Muscle of leg (tissue), 11 donors: ENCODE measurements around the gene SLC12A2. TPM values are rescaled to one million over a fixed set of nuclear protein-coding genes. Genes with fewer than 3 reads are reported as not detected.

Experiments
- DNase-seq: peaks from one replicate; pipeline ENCODE4 v3.0.0; 2013
- H3K27ac ChIP-seq: one replicate; pipeline ENCODE4 v1.5.1; 2013; ENCODE audit warnings: mild to moderate bottlenecking, low read length, control low read depth
- H3K27me3 ChIP-seq: one replicate; pipeline ENCODE4 v1.6.1; 2013; ENCODE audit warnings: low read length; ENCODE audit not compliant: control insufficient read depth, insufficient read depth
- H3K36me3 ChIP-seq: one replicate; pipeline ENCODE4 v1.6.1; 2013; ENCODE audit warnings: low read length; ENCODE audit not compliant: control insufficient read depth, insufficient read depth
- H3K4me1 ChIP-seq: one replicate; pipeline ENCODE4 v1.6.1; 2013; ENCODE audit warnings: low read length; ENCODE audit not compliant: control insufficient read depth, insufficient read depth
- H3K4me3 ChIP-seq: one replicate; pipeline ENCODE4 v1.5.1; 2013; ENCODE audit warnings: low read length, control low read depth
- H3K9me3 ChIP-seq: replicated peaks from 2 replicates; pipeline ENCODE4 v1.6.1; 2013; ENCODE audit warnings: low read depth, low read length; ENCODE audit not compliant: control insufficient read depth
- WGBS: methylation state at CpG from one replicate; pipeline ENCODE4 v1.1.5; 2013; ENCODE audit warnings: missing lambda C conversion rate; ENCODE audit not compliant: insufficient coverage; 5-methylcytosine and 5-hydroxymethylcytosine counted together
- polyA plus RNA-seq, 8 donors: library from polyadenylated mRNA; unstranded; fragments of 120-200 nt; gene quantifications; one replicate each; pipeline versions ENCODE4 v1.2.1 to v1.2.3, GENCODE V29; 2013; ENCODE audit warnings: inconsistent platforms in 1 of 8, low replicate concordance in 1 of 8; ENCODE audit not compliant: insufficient read length in 8 of 8, insufficient read depth in 1 of 8
- total RNA-seq: library from RNA; stranded (reverse); fragments of 120-200 nt; gene quantifications from one replicate; pipeline ENCODE4 v1.2.4, GENCODE V29; 2013

Gene SLC12A2
- total and polyA plus RNA-seq, 9 donors, result 13.7 to 29.1 (median 21.7) TPM

DNA sequence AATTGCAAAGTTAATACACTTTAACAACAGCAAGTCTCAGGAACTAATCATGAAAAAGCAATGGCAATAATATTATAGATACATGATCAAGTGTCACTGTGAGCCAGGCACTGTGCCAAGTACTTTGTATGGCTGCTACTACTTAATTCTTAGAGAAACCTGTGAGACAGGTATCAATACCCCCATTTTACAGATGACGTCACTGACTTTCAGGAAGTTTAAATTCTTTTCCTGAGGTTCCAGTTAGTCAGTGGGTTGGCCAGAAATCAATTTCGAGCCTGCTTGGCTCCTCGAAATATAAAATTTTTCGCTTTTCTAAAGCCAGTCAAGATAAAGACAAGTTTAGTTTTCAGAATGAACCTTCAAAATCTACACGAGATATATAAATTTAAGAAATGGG lies 130.3 kb downstream of the SLC12A2 start:
- H3K27me3 ChIP-seq, result no peaks in the 10 kb centered on the region
- H3K27ac ChIP-seq, result no peak overlapping the region
- no peak overlapping the region for H3K4me3 ChIP-seq
- H3K4me1 ChIP-seq, result peaks cover 5% of the 10 kb centered on the region
- peak; percentile 9 for DNase-seq
- no CpG with 5 or more reads among the region's 5 CpGs for WGBS
- H3K36me3 ChIP-seq, result no peaks in the 10 kb centered on the region
- H3K9me3 ChIP-seq, result no peaks in the 10 kb centered on the region

DNA sequence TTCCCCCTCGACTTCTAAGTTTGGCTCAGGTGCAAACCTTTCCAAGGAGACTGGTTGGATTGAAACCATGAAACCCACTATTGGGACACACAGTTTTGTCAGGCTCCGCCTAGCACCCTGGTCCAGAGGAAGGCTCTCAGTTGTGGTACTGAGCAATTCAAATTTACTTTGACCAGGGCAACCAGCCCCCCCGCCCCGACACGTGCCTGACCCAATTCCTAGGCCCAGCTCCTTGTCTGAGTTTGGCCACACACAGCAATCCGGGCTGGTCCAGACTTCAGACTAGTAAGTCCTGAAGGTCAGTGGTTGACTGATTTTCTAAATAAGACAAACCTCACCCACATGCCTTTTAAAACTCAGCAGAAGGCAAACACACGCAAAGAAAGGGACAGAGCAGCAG lies 132.7 kb downstream of the SLC12A2 start:
- no peak for DNase-seq
- no peaks in the 10 kb centered on the region for H3K27me3 ChIP-seq
- no peaks in the 10 kb centered on the region for H3K9me3 ChIP-seq
- H3K36me3 ChIP-seq, result no peaks in the 10 kb centered on the region
- H3K4me1 ChIP-seq, result peaks cover 5% of the 10 kb centered on the region
- no peak overlapping the region for H3K4me3 ChIP-seq
- WGBS, result 97% methylated on average over 5 of the region's 7 CpGs
- no peak overlapping the region for H3K27ac ChIP-seq

DNA sequence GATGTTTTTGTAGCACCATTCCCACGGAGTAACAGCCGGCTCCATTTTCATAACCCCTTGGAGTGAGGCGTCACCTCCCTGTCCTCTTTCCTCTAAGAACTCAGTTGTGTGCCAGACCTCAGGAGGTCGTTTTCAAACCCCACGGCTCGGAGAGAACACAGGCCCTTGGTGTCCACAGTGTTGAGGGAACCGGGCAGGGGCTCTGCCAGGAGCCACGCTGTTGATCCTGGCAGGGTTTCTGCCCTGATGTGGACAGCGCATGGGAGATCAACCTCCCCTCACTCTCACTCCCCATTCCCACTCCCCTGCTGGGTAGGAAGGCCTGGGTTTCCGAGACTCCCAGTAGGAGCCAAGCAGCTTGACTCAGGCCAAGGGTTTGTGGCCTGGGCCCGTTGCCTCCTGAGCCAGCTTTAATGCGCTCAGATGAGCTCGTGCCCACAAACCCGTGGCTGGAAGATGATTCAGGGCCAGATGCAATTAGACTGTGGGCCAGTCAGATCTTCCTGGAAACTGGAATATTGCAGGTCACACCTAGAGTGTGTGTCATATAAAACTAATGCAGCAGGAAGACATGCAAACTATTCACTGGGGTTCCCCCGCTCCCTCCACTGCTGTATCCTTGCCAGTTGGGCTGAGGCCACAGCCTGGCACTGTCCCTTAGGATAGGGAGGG lies 133.4 kb downstream of the SLC12A2 start:
- Histone ChIP-seq H3K9me3 (no peaks in the 10 kb centered on the region), H3K27me3 (no peaks in the 10 kb centered on the region), H3K36me3 (no peaks in the 10 kb centered on the region), H3K4me3 (no peak overlapping the region), H3K27ac (no peak overlapping the region), H3K4me1 (peaks cover 4% of the 10 kb centered on the region)
- peak; percentile 17 for DNase-seq
- WGBS, result 68% methylated on average over 9 of the region's 15 CpGs

DNA sequence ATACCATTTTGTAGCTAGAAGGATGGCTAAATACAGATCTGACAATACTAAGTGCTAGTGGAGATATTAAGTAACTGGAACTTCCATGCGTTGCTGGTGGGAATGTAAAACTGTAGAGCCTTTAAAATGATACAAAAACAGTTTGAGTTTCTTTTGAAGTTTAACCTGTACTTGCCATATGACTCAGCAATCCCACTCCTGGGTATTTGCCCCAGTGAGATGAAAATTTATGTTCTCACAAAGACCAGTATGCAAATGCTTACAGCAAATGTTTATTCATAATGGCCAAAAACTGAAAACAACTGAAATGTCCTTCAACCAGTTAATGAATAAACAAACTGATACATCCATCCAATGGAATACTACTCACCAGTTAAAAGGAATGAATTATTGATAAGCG lies 137.3 kb downstream of the SLC12A2 start:
- no peaks in the 10 kb centered on the region for H3K27me3 ChIP-seq
- no CpG with 5 or more reads among the region's 2 CpGs for WGBS
- no peaks in the 10 kb centered on the region for H3K4me1 ChIP-seq
- no peaks in the 10 kb centered on the region for H3K36me3 ChIP-seq
- no peak overlapping the region for H3K4me3 ChIP-seq
- no peak for DNase-seq
- H3K9me3 ChIP-seq, result no peaks in the 10 kb centered on the region
- no peak overlapping the region for H3K27ac ChIP-seq

DNA sequence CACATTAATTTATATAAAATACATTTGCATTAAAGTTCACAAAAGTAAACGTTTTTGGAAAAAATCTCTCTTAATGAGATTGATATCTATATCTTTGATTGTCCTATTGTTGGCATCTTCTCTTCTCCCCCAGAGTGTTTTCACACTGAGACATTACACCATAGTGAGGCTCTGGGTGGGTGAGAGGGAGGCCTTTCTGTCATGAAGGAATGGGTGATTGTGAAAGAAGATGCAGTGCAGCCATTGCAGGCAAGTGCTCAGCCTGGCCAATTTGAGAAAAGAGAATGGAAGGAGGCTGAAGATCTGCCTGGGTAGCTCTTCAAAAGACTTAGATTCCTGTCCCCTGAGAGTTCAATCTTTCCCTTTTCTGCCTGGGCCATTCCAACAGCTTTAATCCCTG lies 140.8 kb downstream of the SLC12A2 start:
- WGBS, result no CpG with 5 or more reads among the region's 1 CpG

DNA sequence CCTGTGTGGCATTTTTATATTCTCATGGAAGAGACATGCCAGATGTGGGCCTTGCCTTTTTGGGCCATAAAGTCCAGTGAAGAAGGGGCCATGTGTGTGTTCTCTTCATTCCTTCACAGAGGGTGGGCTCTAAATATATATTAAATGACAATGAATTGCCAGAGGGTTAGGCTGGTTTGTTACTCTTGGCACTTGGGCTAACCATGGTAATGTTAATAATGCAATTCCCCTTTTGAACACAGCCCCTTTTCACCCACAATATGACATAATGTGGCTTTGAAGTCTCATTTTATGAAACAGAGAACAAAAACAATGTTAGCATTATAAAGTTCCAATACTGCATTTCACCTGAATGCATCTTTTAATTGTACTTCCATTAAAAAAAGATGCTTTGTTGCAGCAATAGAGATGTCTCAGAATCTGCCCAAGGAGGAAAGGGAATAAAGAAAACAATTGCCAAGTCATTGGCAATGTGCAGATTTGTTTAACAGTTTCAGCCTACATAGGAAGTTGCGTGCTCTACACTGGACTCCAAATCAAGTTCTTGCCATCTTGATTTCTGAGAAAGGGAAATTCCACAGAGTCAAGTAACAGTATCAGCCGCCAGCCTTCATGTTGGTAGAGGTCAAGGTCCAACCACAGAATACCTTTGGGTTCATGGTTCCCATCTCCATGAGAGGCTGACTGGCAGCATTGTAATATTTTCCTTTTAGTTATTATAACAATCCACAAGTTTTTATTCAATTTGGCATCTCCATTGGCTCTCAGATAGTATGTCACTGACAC lies 141.9 kb downstream of the SLC12A2 start:
- H3K27ac ChIP-seq, result no peak overlapping the region
- H3K4me3 ChIP-seq, result no peak overlapping the region
- DNase-seq, result no peak
- no peaks in the 10 kb centered on the region for H3K36me3 ChIP-seq
- no peaks in the 10 kb centered on the region for H3K9me3 ChIP-seq
- no peaks in the 10 kb centered on the region for H3K27me3 ChIP-seq
- 83% methylated on average over 1 of the region's 2 CpGs for WGBS
- peaks cover 9% of the 10 kb centered on the region for H3K4me1 ChIP-seq

More for the DNA sequence above, 140.8 kb downstream of the SLC12A2 start:
- H3K9me3 ChIP-seq, result no peaks in the 10 kb centered on the region
- no peaks in the 10 kb centered on the region for H3K36me3 ChIP-seq
- H3K27ac ChIP-seq, result no peak overlapping the region
- no peaks in the 10 kb centered on the region for H3K27me3 ChIP-seq
- DNase-seq, result no peak
- no peak overlapping the region for H3K4me3 ChIP-seq
- H3K4me1 ChIP-seq, result peaks cover 9% of the 10 kb centered on the region

DNA sequence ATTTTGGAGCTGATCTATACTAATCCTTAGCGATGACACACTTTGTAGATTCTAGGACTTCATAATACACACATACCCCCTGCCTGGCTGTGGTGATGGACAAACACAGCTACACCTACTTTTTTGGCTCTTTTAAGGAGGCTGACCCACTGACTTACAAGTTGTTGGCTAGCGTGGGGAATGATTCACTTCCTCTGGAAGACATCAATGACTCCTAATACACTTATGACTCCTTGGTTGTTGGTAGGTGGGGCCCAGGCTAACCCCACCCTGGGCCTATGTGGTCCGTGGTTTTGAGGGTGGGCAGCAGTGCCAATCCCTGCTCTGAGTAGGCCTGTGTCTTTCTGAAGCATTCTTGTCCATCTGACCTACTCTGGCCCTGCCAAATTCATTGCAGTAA lies 144.4 kb downstream of the SLC12A2 start:
- Histone ChIP-seq H3K4me3 (no peak overlapping the region), H3K36me3 (no peaks in the 10 kb centered on the region), H3K4me1 (peaks cover 9% of the 10 kb centered on the region), H3K27ac (peak overlapping the region; percentile 86), H3K27me3 (no peaks in the 10 kb centered on the region), H3K9me3 (no peaks in the 10 kb centered on the region)
- DNase-seq, result peak; percentile 93
- 33% methylated on average over 1 of the region's 3 CpGs for WGBS

DNA sequence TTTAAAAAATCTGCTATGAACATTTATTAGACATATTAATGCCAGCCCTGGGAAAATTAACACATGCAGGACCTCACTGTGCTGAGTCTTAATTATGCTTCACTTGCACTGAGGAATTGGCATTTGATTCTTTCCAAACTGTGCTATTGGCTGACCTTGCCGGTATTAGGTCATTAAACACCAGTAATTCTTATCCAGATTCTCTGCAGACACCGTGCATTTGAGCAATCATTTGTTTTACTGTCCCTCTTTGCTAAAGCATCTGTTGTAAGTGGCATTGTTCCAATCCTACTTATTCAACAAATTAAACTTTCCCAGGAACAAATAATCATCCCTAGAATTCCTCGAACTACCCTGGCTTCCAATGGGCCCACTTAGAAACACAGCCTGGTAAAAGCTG lies 145.0 kb downstream of the SLC12A2 start:
- Histone ChIP-seq H3K9me3 (no peaks in the 10 kb centered on the region), H3K4me3 (no peak overlapping the region), H3K27me3 (no peaks in the 10 kb centered on the region), H3K4me1 (peaks cover 9% of the 10 kb centered on the region), H3K36me3 (no peaks in the 10 kb centered on the region), H3K27ac (peak overlapping the region; percentile 86)
- 15% methylated on average over 2 of the region's 3 CpGs for WGBS
- DNase-seq, result peak; percentile 97

DNA sequence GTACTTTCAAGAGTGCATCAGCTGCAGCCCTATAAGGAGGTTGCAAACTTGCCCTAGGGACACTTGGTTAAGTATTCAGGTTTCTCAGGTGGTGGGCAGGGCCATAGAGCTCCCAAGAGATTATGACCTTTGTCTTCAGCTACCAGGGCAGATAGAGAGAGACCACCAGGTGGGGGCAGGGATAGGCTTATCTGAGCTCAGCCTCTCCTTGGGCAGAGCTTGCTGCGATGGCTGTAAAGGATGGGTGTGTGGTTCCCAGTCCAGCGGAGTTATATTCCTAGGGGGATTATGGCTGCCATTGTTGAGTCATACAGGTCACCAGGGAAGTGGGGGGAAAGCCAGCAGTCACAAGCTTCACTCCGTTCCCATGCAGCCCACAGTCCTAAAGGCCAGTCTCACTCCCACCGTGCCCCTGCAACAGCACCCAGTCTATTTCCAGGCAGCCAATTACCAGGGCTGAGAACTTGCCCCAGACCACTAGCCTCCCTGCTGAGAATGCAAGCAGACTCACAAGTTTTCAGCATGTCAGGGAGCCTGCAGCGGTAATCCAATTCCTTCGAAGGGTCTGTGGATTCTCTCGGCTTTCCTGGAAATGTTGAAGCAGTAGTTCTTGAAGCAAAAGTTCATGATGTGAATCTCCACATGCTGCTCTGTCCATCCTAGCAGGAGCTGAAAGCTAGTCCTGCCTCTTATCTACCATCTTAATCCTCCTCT lies 151.5 kb downstream of the SLC12A2 start:
- 93% methylated on average over 5 of the region's 7 CpGs for WGBS
- Histone ChIP-seq H3K36me3 (no peaks in the 10 kb centered on the region), H3K9me3 (no peaks in the 10 kb centered on the region), H3K4me3 (no peak overlapping the region), H3K27ac (no peak overlapping the region), H3K4me1 (peaks cover 5% of the 10 kb centered on the region), H3K27me3 (no peaks in the 10 kb centered on the region)
- no peak for DNase-seq

DNA sequence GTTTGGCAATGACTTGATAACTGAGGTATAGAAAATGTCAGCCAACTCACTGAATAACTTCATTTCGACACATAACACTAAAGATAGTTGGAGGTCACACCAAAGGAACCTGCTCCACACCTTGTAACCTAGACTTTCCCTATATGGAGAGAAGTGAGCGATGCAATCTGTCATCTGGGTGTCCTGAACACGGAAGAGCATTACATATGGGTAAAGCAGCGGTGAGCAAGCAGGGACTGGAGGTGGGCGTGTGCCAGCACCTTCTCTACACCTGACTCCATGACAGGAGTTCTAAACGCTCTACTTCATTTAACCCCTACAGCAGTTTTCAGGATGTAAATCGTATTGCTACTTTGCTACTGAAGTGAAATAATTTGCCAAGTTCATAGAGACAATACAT lies 152.8 kb downstream of the SLC12A2 start:
- no peak for DNase-seq
- Histone ChIP-seq H3K27ac (no peak overlapping the region), H3K36me3 (no peaks in the 10 kb centered on the region), H3K4me1 (peaks cover 5% of the 10 kb centered on the region), H3K27me3 (no peaks in the 10 kb centered on the region), H3K4me3 (no peak overlapping the region), H3K9me3 (no peaks in the 10 kb centered on the region)
- no CpG with 5 or more reads among the region's 7 CpGs for WGBS
